Pancreas (tissue), 10 donors: ENCODE results near the gene USP5. TPM values are rescaled to one million over a fixed set of nuclear protein-coding genes. Genes with fewer than 3 reads are reported as not detected.
"Not testable (repeated sequence)": the region's sequence is repeated elsewhere in the genome, so short reads cannot be mapped to it uniquely, and the experiment has no call there.

Experiments
- ATAC-seq, 4 donors: fragments of 200-7000 bp; cut with Tn5 transposase; one replicate each; pipeline versions ENCODE4 v1.8.0 to v1.9.1; 2020; ENCODE audit warnings: mild to moderate bottlenecking in 4 of 4, moderate library complexity in 4 of 4
- DNase-seq, 6 donors: peaks; one replicate each; pipeline ENCODE4 v3.0.0-alpha.2; 2020
- FAIRE-seq: peaks from 2 replicates; lab custom pipeline; 2012; peaks lifted over from hg19 to GRCh38; lab: Jason Lieb, UNC
- H3K27ac ChIP-seq, 4 donors: fragments of 200-600 bp; sonication (generic); 1 replicate in 3 of 4; 2 replicates in 1 of 4; pipeline versions ENCODE4 v1.5.0 to v1.8.0; 2020
- H3K27me3 ChIP-seq, 4 donors: fragments of 200-600 bp; one replicate each; pipeline ENCODE4 v1.8.0; 2021
- H3K36me3 ChIP-seq, 3 donors: fragments of 200-600 bp; sonication (generic) in 1 of 3; one replicate each; pipeline versions ENCODE4 v1.5.0 to v1.8.0; 2020 to 2021
- H3K4me1 ChIP-seq, 3 donors: fragments of 200-600 bp; one replicate each; pipeline ENCODE4 v1.8.0; 2021
- H3K4me3 ChIP-seq, 4 donors: fragments of 200-600 bp; sonication (generic) in 2 of 4; one replicate each; pipeline versions ENCODE4 v1.5.0 to v1.8.0; 2020 to 2021
- H3K9me3 ChIP-seq, 4 donors: fragments of 200-600 bp; one replicate each; pipeline ENCODE4 v1.8.0; 2021
- CTCF ChIP-seq, 4 donors: fragments of 200-600 bp; sonication (generic) in 3 of 4; IDR thresholded peaks; one replicate each; pipeline versions ENCODE4 v1.5.0 to v1.8.0; 2021; ENCODE audit warnings: antibody characterized with exemption in 4 of 4
- WGBS, 2 donors: extraction: QIAGEN DNeasy Blood & Tissue Kit; methylation state at CpG; one replicate each; pipeline ENCODE4 v1.1.7; 2013; 5-methylcytosine and 5-hydroxymethylcytosine counted together
- intact Hi-C, 3 donors: fragments of 100-400 bp; cut with DNase I; formaldehyde crosslinking; loops; one replicate each; pipeline versions ENCODE4 v1.11.1 to v1.14.2; 2022
- polyA plus RNA-seq, 2 donors: library from polyadenylated mRNA; stranded (reverse); fragments of 200-250 nt; gene quantifications; one replicate each; pipeline ENCODE4 v1.2.3, GENCODE V29; 2013
- total RNA-seq, 6 donors: library from RNA; stranded (reverse); fragmentation: NEBNext Ultra II Directional in 4 of 6; extraction: Animal tissue kit (Norgen Biotek cat#: 25700) in 4 of 6; gene quantifications; one replicate each; pipeline versions ENCODE4 v1.2.1 to v1.2.4, GENCODE V29; 2021 to 2023
- donor health status: healthy with polysubstance abuse.
- donor health status: DM: no; HTN: no; CAD: no; lungs with moderate emphysema.
- donor health status: DM: no; HTN: no; CAD: no.
- donor health status: control.
- donor health status: control.
- donor health status: Bipolar disorder and iron deficiency.
- donor health status: DM: yes; HTN: yes; CAD: no.
- donor health status: DM: no; HTN: no; CAD: no.
- donor health status: DM: no; HTN: no; CAD: no.
- donor health status: DM: yes; HTN: yes; CAD: no.

The USP5 gene
- total and polyA plus RNA-seq, 8 donors = 17.8 to 38.4 (median 25.3) TPM

- no peaks in the 10 kb centered on the region for H3K4me1 ChIP-seq
- TF ChIP-seq CTCF (IDR thresholded peaks at IDR 0.05) = no peak
- H3K27ac ChIP-seq = no peak overlapping the region
- FAIRE-seq (no peak), ATAC-seq (no peak), DNase-seq (peak in 1 of 6 donors; percentile 44)
- no peaks in the 10 kb centered on the region for H3K27me3 ChIP-seq
- intact Hi-C loops = no loop called here
- H3K9me3 ChIP-seq = no peaks in the 10 kb centered on the region
- H3K36me3 ChIP-seq = peaks cover 3 to 30% (median 25%) of the 10 kb centered on the region in 3 donors
- H3K4me3 ChIP-seq = no peak overlapping the region
- WGBS, 2 donors = 94 to 98% methylated on average over 7 of the region's 7 CpGs
Observed at GRCh38 chr12:6860942-6861341, 9.0 kb downstream of the USP5 start.

GRCh38 chr12:6861391-6861790, 9.4 kb downstream of the USP5 start:
- H3K4me3 ChIP-seq = no peak overlapping the region
- no peaks in the 10 kb centered on the region for H3K27me3 ChIP-seq
- H3K9me3 ChIP-seq = no peaks in the 10 kb centered on the region
- TF ChIP-seq CTCF (IDR thresholded peaks at IDR 0.05) = no peak
- DNase-seq = peak in 1 of 6 donors; percentile 64
- H3K27ac ChIP-seq = no peak overlapping the region
- no peaks in the 10 kb centered on the region for H3K4me1 ChIP-seq
- no peak for ATAC-seq
- intact Hi-C loops = no loop called here
- H3K36me3 ChIP-seq = peaks cover 3 to 30% (median 23%) of the 10 kb centered on the region in 3 donors
- no peak for FAIRE-seq
- WGBS, 2 donors = 93% methylated on average over 9 of the region's 9 CpGs

- WGBS, 2 donors = 88 to 89% methylated on average over 11 of the region's 11 CpGs
- no peak for TF ChIP-seq CTCF (IDR thresholded peaks at IDR 0.05)
- H3K36me3 ChIP-seq = peaks cover 0 to 19% (median 15%) of the 10 kb centered on the region in 3 donors
- peak in 1 of 6 donors; percentile 32 for DNase-seq
- H3K9me3 ChIP-seq = no peaks in the 10 kb centered on the region
- no peak for FAIRE-seq
- no peak for ATAC-seq
- H3K4me1 ChIP-seq = peaks cover 0 to 4% (median 0%) of the 10 kb centered on the region in 3 donors
- intact Hi-C loops = no loop called here
- H3K27ac ChIP-seq = no peak overlapping the region
- no peak overlapping the region for H3K4me3 ChIP-seq
- no peaks in the 10 kb centered on the region for H3K27me3 ChIP-seq
Observed at GRCh38 chr12:6863033-6863432, 11.1 kb downstream of the USP5 start.

GRCh38 chr12:6863586-6864321, 11.8 kb downstream of the USP5 start:
- DNase-seq (peak in 1 of 6 donors; percentile 70), FAIRE-seq (no peak), ATAC-seq (no peak)
- Histone ChIP-seq H3K27ac (no peak overlapping the region), H3K36me3 (peaks cover 0 to 14% (median 8%) of the 10 kb centered on the region in 3 donors), H3K9me3 (no peaks in the 10 kb centered on the region), H3K4me1 (peaks cover 0 to 5% (median 5%) of the 10 kb centered on the region in 3 donors), H3K27me3 (no peaks in the 10 kb centered on the region), H3K4me3 (no peak overlapping the region)
- TF ChIP-seq CTCF (IDR thresholded peaks at IDR 0.05) = no peak
- intact Hi-C loops = no loop called here
- 94 to 97% methylated on average over 16 of the region's 16 CpGs for WGBS, 2 donors

DNA sequence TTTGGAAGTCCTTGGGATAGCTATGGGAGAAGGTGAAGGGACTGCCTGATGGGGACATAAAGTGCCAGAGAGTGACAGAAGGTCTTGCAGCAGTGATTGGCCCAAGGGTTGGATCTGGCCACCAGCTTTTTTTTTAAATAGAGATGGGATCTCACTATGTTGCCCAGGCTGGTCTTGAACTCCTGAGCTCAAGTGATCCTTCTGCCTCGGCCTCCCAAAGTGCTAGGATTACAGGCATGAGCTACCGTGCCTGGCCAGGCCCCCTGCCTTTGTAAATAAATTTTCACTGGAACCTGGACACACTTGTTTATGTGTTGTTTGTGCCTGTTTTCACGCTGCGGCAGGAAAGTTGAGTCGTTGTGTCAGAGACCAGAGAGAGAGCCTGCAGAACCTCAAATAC, 13.4 kb downstream of the USP5 start:
- DNase-seq = peak in 1 of 6 donors; percentile 17
- intact Hi-C loops, H3K27ac ChIP-seq, H3K4me3 ChIP-seq, FAIRE-seq, ATAC-seq, H3K27me3 ChIP-seq, H3K9me3 ChIP-seq: not testable (repeated sequence)
- H3K36me3 ChIP-seq = peaks cover 0 to 19% (median 0%) of the 10 kb centered on the region in 3 donors
- peaks cover 0 to 15% (median 14%) of the 10 kb centered on the region in 3 donors for H3K4me1 ChIP-seq
- 93 to 94% methylated on average over 5 of the region's 5 CpGs for whole genome bisulfite sequencing, 2 donors
